WTC11 (cell line): ENCODE results near the gene TPBG. TPM values are rescaled to one million over a fixed set of nuclear protein-coding genes. Genes with fewer than 3 reads are reported as not detected.
A peak's percentile ranks its signal among the peaks of the same experiment; 100 is the strongest.

Experiments used
- ATAC-seq: fragments of 200-7000 bp; cut with Tn5 transposase; 2 replicates; pipeline ENCODE4 v1.10.0; 2021; ENCODE audit warnings: mild to moderate bottlenecking, moderate library complexity
- CTCF ChIA-PET: fragments of 300-600 bp; sonication (Branson Sonifier 250); formaldehyde crosslinking; loops from one replicate; lab custom pipeline; 2021; ENCODE audit warnings: antibody characterized with exemption; lab: Charles Lee
- POLR2A ChIA-PET: fragments of 350-600 bp; sonication (Branson Sonifier 250); formaldehyde crosslinking; loops from one replicate; lab custom pipeline; 2021; ENCODE audit warnings: antibody characterized with exemption; lab: Charles Lee
- DNase-seq: peaks from one replicate; pipeline ENCODE4 v3.0.0; 2021; ENCODE audit warnings: low spot score
- H3K27ac Mint-ChIP-seq: 2 replicates; pipeline ENCODE4 v1.8.0; 2021; ENCODE audit warnings: mixed read lengths
- H3K27me3 Mint-ChIP-seq: 2 replicates; pipeline ENCODE4 v1.8.0; 2021; ENCODE audit warnings: low read depth, mild to moderate bottlenecking, moderate library complexity, mixed read lengths
- H3K36me3 Mint-ChIP-seq: 2 replicates; pipeline ENCODE4 v1.8.0; 2021; ENCODE audit warnings: mixed read lengths
- H3K4me1 Mint-ChIP-seq: 2 replicates; pipeline ENCODE4 v1.8.0; 2022; ENCODE audit warnings: mixed read lengths
- H3K4me3 Mint-ChIP-seq: 2 replicates; pipeline ENCODE4 v1.8.0; 2021; ENCODE audit warnings: mild to moderate bottlenecking, moderate library complexity, mixed read lengths
- H3K9me3 Mint-ChIP-seq: 2 replicates; pipeline ENCODE4 v1.8.0; 2021; ENCODE audit warnings: mixed read lengths
- CDX4 ChIP-seq: fragments of 250-450 bp; sonication (Bioruptor Pico); IDR thresholded peaks from 2 replicates; pipeline ENCODE4 v1.9.0; 2021; ENCODE audit warnings: moderate library complexity, mild to moderate bottlenecking, inconsistent platforms, borderline replicate concordance
- E2F4 ChIP-seq: sonication (generic); formaldehyde crosslinking; IDR thresholded peaks from 2 replicates; pipeline ENCODE4 v1.8.1; 2022; ENCODE audit warnings: low read depth, mild to moderate bottlenecking, moderate library complexity, missing genetic modification reagents, borderline replicate concordance
- FOXP4 ChIP-seq: sonication (generic); formaldehyde crosslinking; IDR thresholded peaks from 2 replicates; pipeline ENCODE4 v1.8.0; 2022; ENCODE audit warnings: mild to moderate bottlenecking, missing genetic modification reagents
- GABPB1 ChIP-seq: sonication (generic); formaldehyde crosslinking; IDR thresholded peaks from 2 replicates; pipeline ENCODE4 v1.8.1; 2023; ENCODE audit warnings: mild to moderate bottlenecking, missing genetic modification reagents
- HMGA2 ChIP-seq: fragments of 250-450 bp; sonication (Bioruptor Pico); IDR thresholded peaks from 2 replicates; pipeline ENCODE4 v1.4.0; 2021; ENCODE audit warnings: mild to moderate bottlenecking, moderate library complexity
- IRF1 ChIP-seq: sonication (generic); formaldehyde crosslinking; IDR thresholded peaks from 2 replicates; pipeline ENCODE4 v1.8.0; 2023; ENCODE audit warnings: missing genetic modification reagents
- MAX ChIP-seq: sonication (generic); formaldehyde crosslinking; IDR thresholded peaks from 2 replicates; pipeline ENCODE4 v1.8.0; 2022; ENCODE audit warnings: mild to moderate bottlenecking, missing genetic modification reagents
- MYBL2 ChIP-seq: sonication (generic); formaldehyde crosslinking; IDR thresholded peaks from 2 replicates; pipeline ENCODE4 v1.8.1; 2023; ENCODE audit warnings: mild to moderate bottlenecking, moderate library complexity, missing genetic modification reagents
- NR2C2 ChIP-seq: sonication (generic); formaldehyde crosslinking; IDR thresholded peaks from 2 replicates; pipeline ENCODE4 v1.8.0; 2022; ENCODE audit warnings: mild to moderate bottlenecking, missing genetic modification reagents
- PREB ChIP-seq: sonication (generic); formaldehyde crosslinking; IDR thresholded peaks from 2 replicates; pipeline ENCODE4 v1.8.1; 2022; ENCODE audit warnings: mild to moderate bottlenecking, missing genetic modification reagents, moderate library complexity, borderline replicate concordance
- SMAD3 ChIP-seq: sonication (generic); formaldehyde crosslinking; IDR thresholded peaks from 2 replicates; pipeline ENCODE4 v1.8.0; 2022; ENCODE audit warnings: missing genetic modification reagents, mild to moderate bottlenecking, borderline replicate concordance
- TP53 ChIP-seq: sonication (generic); formaldehyde crosslinking; IDR thresholded peaks from 2 replicates; pipeline ENCODE4 v1.8.1; 2023; ENCODE audit warnings: mild to moderate bottlenecking, missing genetic modification reagents
- ZBTB43 ChIP-seq: sonication (generic); formaldehyde crosslinking; IDR thresholded peaks from 2 replicates; pipeline ENCODE4 v1.8.1; 2023; ENCODE audit warnings: mild to moderate bottlenecking, missing genetic modification reagents
- ZNF121 ChIP-seq: sonication (generic); formaldehyde crosslinking; IDR thresholded peaks from 2 replicates; pipeline ENCODE4 v1.8.0; 2023; ENCODE audit warnings: missing genetic modification reagents
- ZSCAN18 ChIP-seq: fragments of 250-450 bp; sonication (Bioruptor Pico); IDR thresholded peaks from 2 replicates; pipeline ENCODE4 v2.1.2; 2022; ENCODE audit warnings: mild to moderate bottlenecking, moderate library complexity
- total RNA-seq: library from RNA; stranded (reverse); gene quantifications from 3 replicates; pipeline ENCODE4 v1.2.3, GENCODE V29; 2021

Gene TPBG
- total RNA-seq, 1 experiment from 2014 or later, result 35.3 TPM

GRCh38 chr6:82381278-82381677, 17.7 kb downstream of the TPBG start:
- Mint-ChIP-seq H3K9me3 (peaks cover 23% of the 10 kb centered on the region), H3K4me1 (peaks cover 39% of the 10 kb centered on the region), H3K4me3 (no peak overlapping the region), H3K36me3 (peaks cover 18% of the 10 kb centered on the region), H3K27me3 (no peaks in the 10 kb centered on the region), H3K27ac (no peak overlapping the region)
- no peak for DNase-seq
- CTCF ChIA-PET, result interaction anchor here (1.2 kb wide), 1 partner anchor 18 kb away, joined by 3 read pairs; the partner anchor contains the start of gene TPBG
- TF ChIP-seq MAX (CRISPR knock-in tag), result no peak
- TF ChIP-seq ZSCAN18 (CRISPR knock-in tag), result no peak
- no peak for TF ChIP-seq E2F4 (CRISPR knock-in tag)
- no peak for TF ChIP-seq MYBL2 (CRISPR knock-in tag)
- no peak for TF ChIP-seq SMAD3
- no peak for TF ChIP-seq NR2C2 (CRISPR knock-in tag)
- TF ChIP-seq IRF1 (CRISPR knock-in tag), result no peak
- TF ChIP-seq HMGA2 (CRISPR knock-in tag), result no peak
- POLR2A ChIA-PET, result no interaction called here
- ATAC-seq, result no peak

- Mint-ChIP-seq H3K27me3 (no peaks in the 10 kb centered on the region), H3K4me1 (peaks cover 39% of the 10 kb centered on the region), H3K36me3 (no peaks in the 10 kb centered on the region), H3K4me3 (no peak overlapping the region), H3K9me3 (no peaks in the 10 kb centered on the region), H3K27ac (peak overlapping the region; percentile 77)
- TF ChIP-seq ZBTB43 (no peak), TP53 (CRISPR knock-in tag) (no peak), CDX4 (CRISPR knock-in tag) (no peak), FOXP4 (CRISPR knock-in tag) (no peak), PREB (no peak), ZNF121 (no peak), GABPB1 (CRISPR knock-in tag) (no peak)
- no peak for DNase-seq
- peak; percentile 78 for ATAC-seq
- ChIA-PET POLR2A (no interaction called here), CTCF (interaction anchor here (0.5 to 1.5 kb wide), 2 partner anchors 22 to 575 kb away, joined by 4 to 5 read pairs; no protein-coding TSS in a partner anchor)
Measured at GRCh38 chr6:82385102-82385501, 21.5 kb downstream of the TPBG start.
